Lower leg skin (tissue), 4 donors: Measurements from ENCODE around the gene MEAF6. TPM values are rescaled to one million over a fixed set of nuclear protein-coding genes. Genes with fewer than 3 reads are reported as not detected.

Experiments
- DNase-seq, 2 donors: peaks; one replicate each; pipeline ENCODE4 v3.0.0-alpha.2; 2019; ENCODE audit warnings: low spot score in 2 of 2
- H3K4me3 ChIP-seq: fragments of 200-600 bp; sonication (generic); 2 replicates; pipeline ENCODE4 v1.5.1; 2017; ENCODE audit warnings: mild to moderate bottlenecking, low read depth; ENCODE audit not compliant: poor library complexity, severe bottlenecking
- POLR2A ChIP-seq, 2 donors: fragments of 450-650 bp; IDR thresholded peaks; one replicate each; pipeline ENCODE4 v1.6.1; 2016 to 2017; ENCODE audit warnings: antibody characterized with exemption in 2 of 2, mild to moderate bottlenecking in 1 of 2, moderate library complexity in 1 of 2
- WGBS, 2 donors: methylation state at CpG; one replicate each; pipeline ENCODE4 v1.1.5; 2018; 5-methylcytosine and 5-hydroxymethylcytosine counted together
- intact Hi-C: fragments of 100-400 bp; cut with DNase I; formaldehyde crosslinking; loops from one replicate; pipeline ENCODE4 v1.15.0; 2023; ENCODE audit warnings: low total_unique reads
- total RNA-seq, 4 donors: library from RNA; depleted of rRNA; stranded (reverse); fragments of >200 nt; gene quantifications; one replicate each; pipeline ENCODE4 v1.1.0, GENCODE V29; 2016
- TF ChIP-seq, protein P1 (sequence below), 3 donors: fragments of 450-650 bp; IDR thresholded peaks; one replicate each; pipeline ENCODE4 v1.5.1; 2016; ENCODE audit warnings: antibody characterized with exemption in 3 of 3, mild to moderate bottlenecking in 3 of 3, moderate library complexity in 2 of 3

The MEAF6 gene
- total RNA-seq, 4 donors from 2014 or later = 55.7 to 94.2 (median 77.8) TPM

DNA sequence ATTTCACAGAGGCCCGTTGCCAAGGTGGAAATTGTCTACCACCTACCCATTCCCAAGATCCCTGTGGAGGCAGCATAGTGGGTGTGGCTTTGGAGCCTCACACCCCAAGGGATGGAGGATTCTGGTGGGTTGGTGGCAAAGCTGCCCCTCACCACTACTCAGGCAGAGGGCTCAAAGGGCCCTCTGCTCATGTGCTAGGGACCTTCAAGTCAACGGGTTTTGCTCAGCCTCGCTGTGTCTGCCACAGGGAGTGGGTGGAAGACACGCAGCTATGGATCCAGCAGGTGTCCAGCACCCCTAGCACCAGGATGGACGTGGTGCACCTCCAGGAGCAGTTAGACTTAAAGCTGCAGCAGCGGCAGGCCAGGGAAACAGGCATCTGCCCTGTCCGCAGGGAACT lies 44.5 kb upstream of the MEAF6 start:
- no peak for TF ChIP-seq POLR2A (IDR thresholded peaks at IDR 0.05)
- TF ChIP-seq, protein P1, sequence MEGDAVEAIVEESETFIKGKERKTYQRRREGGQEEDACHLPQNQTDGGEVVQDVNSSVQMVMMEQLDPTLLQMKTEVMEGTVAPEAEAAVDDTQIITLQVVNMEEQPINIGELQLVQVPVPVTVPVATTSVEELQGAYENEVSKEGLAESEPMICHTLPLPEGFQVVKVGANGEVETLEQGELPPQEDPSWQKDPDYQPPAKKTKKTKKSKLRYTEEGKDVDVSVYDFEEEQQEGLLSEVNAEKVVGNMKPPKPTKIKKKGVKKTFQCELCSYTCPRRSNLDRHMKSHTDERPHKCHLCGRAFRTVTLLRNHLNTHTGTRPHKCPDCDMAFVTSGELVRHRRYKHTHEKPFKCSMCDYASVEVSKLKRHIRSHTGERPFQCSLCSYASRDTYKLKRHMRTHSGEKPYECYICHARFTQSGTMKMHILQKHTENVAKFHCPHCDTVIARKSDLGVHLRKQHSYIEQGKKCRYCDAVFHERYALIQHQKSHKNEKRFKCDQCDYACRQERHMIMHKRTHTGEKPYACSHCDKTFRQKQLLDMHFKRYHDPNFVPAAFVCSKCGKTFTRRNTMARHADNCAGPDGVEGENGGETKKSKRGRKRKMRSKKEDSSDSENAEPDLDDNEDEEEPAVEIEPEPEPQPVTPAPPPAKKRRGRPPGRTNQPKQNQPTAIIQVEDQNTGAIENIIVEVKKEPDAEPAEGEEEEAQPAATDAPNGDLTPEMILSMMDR (IDR thresholded peaks at IDR 0.05) = no peak
- no peak overlapping the region for H3K4me3 ChIP-seq
- 87 to 91% methylated on average over 4 to 7 of the region's 7 CpGs for WGBS, 2 donors
- intact Hi-C loops = no loop called here
- peak in 1 of 2 donors; percentile 79 for DNase-seq

DNA sequence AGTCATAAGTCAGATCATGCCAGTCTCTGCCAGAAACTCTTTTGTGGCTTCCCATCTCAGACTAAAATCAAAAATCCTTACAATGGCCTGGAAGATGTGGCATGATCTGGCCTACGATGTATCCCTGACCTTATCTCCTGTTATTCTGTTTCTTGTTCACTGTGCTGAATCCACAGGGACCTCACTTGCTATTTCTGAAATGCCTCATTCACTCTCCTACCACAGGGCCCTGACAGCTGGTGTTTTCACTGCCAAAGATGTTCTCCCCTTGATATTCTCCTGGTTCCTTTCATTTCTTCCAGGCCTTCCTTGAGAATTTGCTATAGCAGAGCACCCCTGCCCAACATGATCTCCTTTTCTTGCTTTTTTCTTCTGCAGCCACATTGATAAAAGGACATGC lies 43.8 kb upstream of the MEAF6 start:
- TF ChIP-seq POLR2A (IDR thresholded peaks at IDR 0.05) = no peak
- TF ChIP-seq, protein P1 (IDR thresholded peaks at IDR 0.05) = no peak
- 75 to 83% methylated on average over 1 of the region's 1 CpG for WGBS, 2 donors
- H3K4me3 ChIP-seq = no peak overlapping the region
- intact Hi-C loops = no loop called here
- peak in 1 of 2 donors; percentile 4 for DNase-seq

DNA sequence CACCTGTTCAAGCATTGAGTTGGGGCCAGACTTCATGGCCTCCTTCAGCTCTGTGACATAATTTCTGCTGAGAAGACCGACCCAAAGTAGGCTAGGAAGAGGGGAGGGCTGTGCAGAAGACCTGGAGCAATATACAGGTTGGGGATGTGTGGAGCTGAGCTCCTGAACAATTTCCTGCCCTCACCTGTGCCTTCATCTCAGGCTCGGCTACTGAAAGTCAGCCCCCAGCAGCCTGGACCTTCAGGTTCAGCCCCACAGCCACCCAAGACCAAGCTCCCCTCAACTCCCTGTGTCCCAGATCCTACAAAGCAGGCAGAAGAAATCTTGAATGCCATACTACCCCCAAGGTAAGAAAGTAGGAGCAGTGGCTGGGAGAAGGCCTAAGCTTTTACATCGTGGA lies 42.8 kb upstream of the MEAF6 start:
- intact Hi-C loops = no loop called here
- H3K4me3 ChIP-seq = no peak overlapping the region
- TF ChIP-seq, protein P1 (IDR thresholded peaks at IDR 0.05) = no peak
- TF ChIP-seq POLR2A (IDR thresholded peaks at IDR 0.05) = no peak
- 72 to 85% methylated on average over 3 of the region's 3 CpGs for WGBS, 2 donors
- peak in 1 of 2 donors; percentile 50 for DNase-seq

DNA sequence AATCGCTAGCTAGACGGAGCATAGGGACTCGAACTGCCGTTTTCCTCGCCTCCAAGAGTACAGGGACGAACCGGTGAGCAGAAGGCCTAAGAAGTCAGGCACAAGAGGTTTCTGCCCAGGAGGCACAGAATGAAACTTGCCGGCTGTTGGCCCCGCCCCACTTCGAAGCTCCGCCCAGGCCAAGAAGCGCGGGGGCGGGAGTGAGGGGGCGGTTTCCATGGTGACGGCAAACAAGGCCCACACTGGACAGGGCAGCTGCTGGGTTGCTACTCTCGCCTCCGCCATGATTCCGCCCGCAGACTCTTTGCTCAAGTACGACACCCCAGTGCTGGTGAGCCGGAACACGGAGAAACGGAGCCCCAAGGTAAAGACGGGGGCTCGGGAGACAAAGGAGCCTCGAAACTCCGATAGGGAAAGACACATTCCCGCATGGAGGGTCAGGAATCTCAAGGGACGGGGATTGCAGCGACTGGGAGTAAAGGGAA lies 42.2 kb upstream of the MEAF6 start, which contains the start of gene DNALI1:
Gene DNALI1, plus strand, starts transcription at position 229 of the 485 bp plus-strand sequence. Its CDS starts 55 bp downstream, at position 284.
- 18 to 19% methylated on average over 31 of the region's 31 CpGs for WGBS, 2 donors
- intact Hi-C loops = no loop called here
- DNase-seq = peak; percentile 25 to 94
- no peak within 1 kb of the TSS for H3K4me3 ChIP-seq
- TF ChIP-seq, protein P1 (IDR thresholded peaks at IDR 0.05) = no peak

DNA sequence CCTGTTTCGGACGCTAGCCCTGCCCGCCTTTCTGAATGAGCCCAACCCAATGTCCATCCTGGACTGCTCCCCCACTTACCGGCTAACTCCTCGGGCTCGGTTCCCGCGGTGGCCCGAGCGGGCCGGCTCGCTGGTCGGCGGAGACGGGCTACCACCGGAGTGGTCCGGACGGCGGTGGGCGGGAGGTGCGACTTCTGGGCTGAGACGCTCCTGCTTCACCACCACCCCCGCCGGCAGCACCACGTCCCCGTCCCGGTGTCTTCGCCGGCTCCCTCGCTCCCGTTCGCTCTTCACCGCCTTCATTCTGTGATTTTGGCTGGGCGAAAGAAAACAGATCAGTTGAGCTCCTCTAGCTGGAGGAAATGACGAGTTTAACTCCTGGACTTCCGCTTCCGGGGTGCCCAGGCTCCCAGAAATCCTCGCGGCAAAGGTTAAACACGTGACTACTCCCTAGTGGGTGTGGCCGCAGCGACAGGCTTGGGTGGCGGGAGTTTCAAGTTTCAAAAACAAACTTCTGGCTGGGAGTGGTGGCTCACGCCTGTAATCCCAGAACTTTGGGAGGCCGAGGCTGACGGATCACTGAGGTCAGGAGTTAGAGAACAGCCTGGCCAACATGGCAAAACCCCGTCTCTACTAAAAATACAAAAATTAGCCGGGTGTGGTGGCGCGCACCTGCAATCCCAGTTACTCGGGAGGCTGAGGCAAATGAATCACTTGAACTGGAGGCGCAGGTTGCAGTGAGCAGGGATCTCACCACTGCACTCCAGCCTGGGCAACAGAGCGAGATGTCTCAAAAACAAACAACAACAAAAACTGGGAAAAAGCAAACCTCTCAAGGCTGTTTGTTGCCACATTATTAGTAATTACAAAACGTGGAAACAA lies 39.6 kb upstream of the MEAF6 start, which contains the start of gene SNIP1:
Gene SNIP1, minus strand, starts transcription at position 367 of the 882 bp plus-strand sequence. Its CDS starts 64 bp downstream, at position 303.
- DNase-seq = peak; percentile 94 to 98
- H3K4me3 ChIP-seq = peak within 1 kb of the TSS; percentile 99
- 14% methylated on average over 53 to 54 of the region's 54 CpGs for WGBS, 2 donors
- intact Hi-C loops = no loop called here
- TF ChIP-seq POLR2A (IDR thresholded peaks at IDR 0.05) = peak in 1 of 2 donors; percentile 30
- TF ChIP-seq, protein P1 (IDR thresholded peaks at IDR 0.05) = no peak
